Anterior cingulate cortex (tissue), 58 donors: ENCODE measurements around the gene CRNKL1.
A peak's percentile ranks its signal among the peaks of the same experiment; 100 is the strongest.

Experiments used
- DNase-seq, 58 donors: peaks; one replicate each; lab custom pipeline; 2025; lab: John Stamatoyannopoulos, UW

The CRNKL1 gene

DNA sequence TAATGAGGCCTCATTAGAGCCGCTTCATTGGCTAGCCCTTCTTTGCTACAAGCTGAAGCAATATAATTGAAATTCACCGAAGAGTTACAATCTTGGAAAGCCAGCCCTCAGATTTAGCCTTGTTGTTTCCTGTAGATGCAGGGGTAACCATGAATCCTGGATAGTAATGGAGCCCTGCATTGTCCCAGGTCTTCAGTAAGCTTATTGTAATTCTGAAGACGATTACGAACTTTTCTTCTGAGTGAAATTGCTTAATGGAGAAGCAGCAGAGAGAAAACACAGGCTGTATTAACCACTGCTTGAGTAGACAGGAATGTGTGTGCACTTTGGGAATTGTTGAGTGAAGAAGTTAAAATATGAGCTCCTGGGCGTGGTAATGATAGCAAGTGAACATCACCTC lies 61.4 kb downstream of the CRNKL1 start:
- DNase-seq, result peak in 2 of 58 donors; percentile 31 to 33

GRCh38 chr20:19987046-19987445 lies 65.2 kb downstream of the CRNKL1 start:
- no peak for DNase-seq

GRCh38 chr20:19986419-19986818 lies 65.8 kb downstream of the CRNKL1 start:
- peak in 3 of 58 donors; percentile 18 to 40 (median 37) for DNase-seq
